B cell (primary cell): Measurements from ENCODE around the gene CRYBG2. TPM values are rescaled to one million over a fixed set of nuclear protein-coding genes. Genes with fewer than 3 reads are reported as not detected.

Source experiments
- ATAC-seq: fragments of 200-7000 bp; cut with Tn5 transposase; one replicate; pipeline ENCODE4 v1.10.0; 2021; ENCODE audit warnings: low read depth, mild to moderate bottlenecking, moderate number of reproducible peaks, moderate library complexity
- CTCF ChIA-PET: fragments of 350-600 bp; sonication (Branson Sonifier 250); formaldehyde crosslinking; loops from one replicate; lab custom pipeline; 2021; ENCODE audit warnings: antibody characterized with exemption, inconsistent platforms; lab: Charles Lee
- POLR2A ChIA-PET: fragments of 350-600 bp; sonication (Branson Sonifier 250); formaldehyde crosslinking; loops from one replicate; lab custom pipeline; 2021; ENCODE audit warnings: antibody characterized with exemption; lab: Charles Lee
- DNase-seq: peaks from one replicate; pipeline ENCODE4 v3.0.0; 2013
- H2AFZ ChIP-seq: 2 replicates; pipeline ENCODE4 v1.6.1; 2012; ENCODE audit warnings: mild to moderate bottlenecking, low read depth, low read length; ENCODE audit not compliant: insufficient read depth, poor library complexity, severe bottlenecking
- H3K27ac ChIP-seq, 2 donors: 1 replicate in 1 of 2; 2 replicates in 1 of 2; pipeline ENCODE4 v1.5.1; 2012 to 2013; ENCODE audit warnings: low read length in 2 of 2, mild to moderate bottlenecking in 2 of 2, moderate library complexity in 1 of 2
- H3K27me3 ChIP-seq, 4 experiments: fragments of 200-600 bp in 1 of 4; sonication (generic) in 1 of 4; replicated peaks in 1 of 4; 1 replicate in 2 of 4; 2 replicates in 2 of 4; pipeline versions ENCODE4 v1.6.1 to v1.7.0; 2013 to 2016; ENCODE audit warnings: low read length in 3 of 4, mild to moderate bottlenecking in 2 of 4, mixed read lengths in 1 of 4, moderate library complexity in 1 of 4; ENCODE audit not compliant: insufficient read depth in 4 of 4, control insufficient read depth in 3 of 4; ENCODE audit errors: control extremely low read depth in 1 of 4
- H3K36me3 ChIP-seq, 2 experiments: replicated peaks in 1 of 2; 1 replicate in 1 of 2; 2 replicates in 1 of 2; pipeline versions ENCODE4 v1.6.1 to v1.7.1; 2013; ENCODE audit warnings: low read length in 1 of 2; ENCODE audit not compliant: insufficient read depth in 2 of 2, control insufficient read depth in 1 of 2; ENCODE audit errors: control extremely low read depth in 1 of 2, extremely low read depth in 1 of 2
- H3K4me1 ChIP-seq, 2 donors: fragments of 200-600 bp in 1 of 2; sonication (generic) in 1 of 2; 1 replicate in 1 of 2; 2 replicates in 1 of 2; pipeline versions ENCODE4 v1.5.1 to v1.6.1; 2013 to 2017; ENCODE audit warnings: low read length in 2 of 2; ENCODE audit not compliant: control insufficient read depth in 2 of 2, insufficient read depth in 2 of 2
- H3K4me2 ChIP-seq: replicated peaks from 2 replicates; pipeline ENCODE3; 2012; ENCODE audit warnings: mild to moderate bottlenecking, low read depth, low read length; ENCODE audit not compliant: poor library complexity, severe bottlenecking
- H3K4me3 ChIP-seq, 5 experiments: fragments of 200-600 bp in 1 of 5; sonication (generic) in 1 of 5; 1 replicate in 3 of 5; 2 replicates in 2 of 5; pipeline versions ENCODE4 v1.5.1 to v1.7.0; 2011 to 2016; ENCODE audit warnings: low read length in 4 of 5, mild to moderate bottlenecking in 4 of 5, low read depth in 2 of 5, control low read depth in 1 of 5, moderate library complexity in 1 of 5; ENCODE audit not compliant: insufficient read depth in 1 of 5; ENCODE audit errors: control extremely low read depth in 1 of 5, extremely low read depth in 1 of 5
- H3K79me2 ChIP-seq: fragments of 200-600 bp; sonication (generic); one replicate; pipeline ENCODE4 v1.6.0; 2016; ENCODE audit warnings: low read length; ENCODE audit not compliant: control insufficient read depth, insufficient read depth
- H3K9ac ChIP-seq: fragments of 200-600 bp; sonication (generic); 2 replicates; pipeline ENCODE4 v1.6.1; 2017; ENCODE audit warnings: mild to moderate bottlenecking, low read length, moderate library complexity
- H3K9me3 ChIP-seq, 3 donors: one replicate each; pipeline versions ENCODE4 v1.6.1 to v1.7.1; 2013; ENCODE audit warnings: low read length in 2 of 3; ENCODE audit not compliant: control insufficient read depth in 2 of 3, insufficient read depth in 1 of 3; ENCODE audit errors: control extremely low read depth in 1 of 3
- H4K20me1 ChIP-seq: 2 replicates; pipeline ENCODE4 v1.6.0; 2012; ENCODE audit warnings: mild to moderate bottlenecking, low read length; ENCODE audit not compliant: insufficient read depth, control insufficient read depth, poor library complexity, severe bottlenecking
- H3K27ac Mint-ChIP-seq: one replicate; pipeline ENCODE4 v1.8.0; 2021; ENCODE audit warnings: mixed read lengths
- H3K27me3 Mint-ChIP-seq: one replicate; pipeline ENCODE4 v1.8.0; 2021; ENCODE audit warnings: mixed read lengths
- H3K4me1 Mint-ChIP-seq: one replicate; pipeline ENCODE4 v1.8.0; 2021; ENCODE audit warnings: mixed read lengths
- H3K4me3 Mint-ChIP-seq: one replicate; pipeline ENCODE4 v1.8.0; 2021; ENCODE audit warnings: mixed read lengths
- H3K9me3 Mint-ChIP-seq: one replicate; pipeline ENCODE4 v1.8.0; 2022; ENCODE audit warnings: mixed read lengths; ENCODE audit not compliant: insufficient read depth
- CTCF ChIP-seq: fragments of 200-600 bp; IDR thresholded peaks from one replicate; pipeline ENCODE4 v1.8.0; 2022; ENCODE audit warnings: antibody characterized with exemption, mild to moderate bottlenecking
- EZH2 ChIP-seq: IDR thresholded peaks from 2 replicates; pipeline ENCODE4 v1.6.1; 2012; ENCODE audit warnings: borderline replicate concordance, low read depth, mild to moderate bottlenecking, moderate library complexity, low read length; ENCODE audit not compliant: insufficient read depth, poor library complexity, severe bottlenecking
- WGBS: methylation state at CpG from one replicate; pipeline ENCODE4 v1.1.5; 2013; ENCODE audit warnings: missing lambda C conversion rate; ENCODE audit not compliant: insufficient coverage; 5-methylcytosine and 5-hydroxymethylcytosine counted together
- intact Hi-C: fragments of 100-400 bp; cut with micrococcal nuclease; formaldehyde crosslinking; loops from one replicate; pipeline ENCODE4 v1.10.0; 2022
- polyA plus RNA-seq: library from polyadenylated mRNA; depleted of rRNA; stranded (reverse); fragments of >200 nt; gene quantifications from 2 replicates; pipeline ENCODE4 v1.2.3, GENCODE V29; 2012
- total RNA-seq, 2 donors: library from RNA; stranded (reverse); fragments of 120-200 nt in 1 of 2; gene quantifications; 1 replicate in 1 of 2; 2 replicates in 1 of 2; pipeline versions ENCODE4 v1.2.3 to v1.2.4, GENCODE V29; 2013 to 2022

CRYBG2 gene
- total and polyA plus RNA-seq, 2 donors (not counting 1 experiment from before 2014, with no cell fraction given) = 3.3 to 5.3 TPM

GRCh38 chr1:26287811-26288210 lies 66.1 kb downstream of the CRYBG2 start:
- H3K4me1 Mint-ChIP-seq = peaks cover 97% of the 10 kb centered on the region
- intact Hi-C loops = loop anchor here (2.0 to 10.0 kb wide), 4 partner anchors 56 to 1887 kb away; partner anchors contain the start of genes CEP85, HMGN2 and PTAFR
- Histone ChIP-seq H3K36me3 (peaks cover 0 to 4% of the 10 kb centered on the region in 2 experiments), H3K79me2 (peaks cover 28% of the 10 kb centered on the region), H3K4me2 (peak overlapping the region; percentile 65), H3K4me1 (peaks cover 94 to 100% of the 10 kb centered on the region in 2 donors), H3K27me3 (no peaks in the 10 kb centered on the region), H3K4me3 (peak overlapping the region in 2 of 5 experiments; percentile 5 to 44), H4K20me1 (no peaks in the 10 kb centered on the region), H3K9ac (no peak overlapping the region), H2AFZ (no peak overlapping the region), H3K27ac (peak overlapping the region; percentile 93 to 96), H3K9me3 (no peaks in the 10 kb centered on the region)
- ChIA-PET POLR2A (interaction anchor here (1.5 to 21.9 kb wide), 4 partner anchors 7 to 144 kb away, joined by 4 to 1239 read pairs (median 54); partner anchors contain the start of genes CD52, DHDDS, SH3BGRL3 and UBXN11), CTCF (interaction anchor here (1.3 to 26.4 kb wide), 10 partner anchors 9 to 129 kb away, joined by 4 to 1400 read pairs (median 9); partner anchors contain the start of genes CD52, CEP85, SH3BGRL3 and UBXN11)
- no peaks in the 10 kb centered on the region for H3K9me3 Mint-ChIP-seq
- no peak for ATAC-seq
- DNase-seq = no peak
- 15% methylated on average over 1 of the region's 5 CpGs for WGBS
- no peak for TF ChIP-seq EZH2
- H3K27ac Mint-ChIP-seq = peak overlapping the region; percentile 97
- H3K4me3 Mint-ChIP-seq = peak overlapping the region; percentile 86
- no peaks in the 10 kb centered on the region for H3K27me3 Mint-ChIP-seq

DNA sequence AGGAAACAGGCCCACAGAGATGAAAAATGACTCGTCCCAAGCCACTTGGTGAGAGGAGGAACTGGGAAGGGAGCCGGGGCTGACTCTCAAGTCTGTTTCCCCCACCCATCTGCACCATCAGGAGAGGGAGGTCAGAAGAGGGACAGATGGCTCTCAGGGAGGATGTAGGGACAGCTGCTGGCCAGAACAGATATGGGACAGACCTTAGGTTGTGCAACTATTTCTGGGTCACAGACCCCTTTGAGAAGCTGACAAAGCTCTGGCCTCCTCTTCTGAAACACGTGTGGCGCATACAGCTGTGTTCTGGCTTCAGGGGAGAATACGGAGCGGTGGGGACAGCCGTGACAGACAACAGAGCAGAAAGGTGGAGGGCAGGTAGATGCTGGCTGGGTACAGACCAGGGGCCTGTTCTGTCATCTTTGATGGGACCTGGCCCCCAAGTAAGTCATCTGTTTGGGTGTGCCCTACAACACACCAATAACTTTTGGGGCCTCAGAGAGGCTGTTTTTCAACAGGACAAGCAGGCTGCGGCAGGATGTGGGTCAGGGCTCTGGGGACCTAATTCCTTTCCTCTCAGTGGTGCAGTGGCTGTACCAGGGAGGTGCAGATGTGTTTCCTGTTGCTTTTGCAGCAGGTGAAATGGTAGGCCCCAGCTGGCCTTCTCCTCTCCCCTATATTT lies 66.8 kb downstream of the CRYBG2 start:
- Histone ChIP-seq H3K4me3 (peak overlapping the region in 4 of 5 experiments; percentile 0 to 44 (median 14)), H3K27ac (peak overlapping the region; percentile 93 to 96), H3K36me3 (peaks cover 0 to 10% of the 10 kb centered on the region in 2 experiments), H4K20me1 (no peaks in the 10 kb centered on the region), H3K27me3 (no peaks in the 10 kb centered on the region), H3K79me2 (peaks cover 28% of the 10 kb centered on the region), H3K9me3 (no peaks in the 10 kb centered on the region), H3K4me1 (peaks cover 88 to 95% of the 10 kb centered on the region in 2 donors), H3K4me2 (peak overlapping the region; percentile 65), H2AFZ (no peak overlapping the region), H3K9ac (peak overlapping the region; percentile 27)
- Mint-ChIP-seq H3K4me3 (peak overlapping the region; percentile 79), H3K27me3 (no peaks in the 10 kb centered on the region), H3K27ac (peak overlapping the region; percentile 97), H3K4me1 (peaks cover 97% of the 10 kb centered on the region), H3K9me3 (no peaks in the 10 kb centered on the region)
- ATAC-seq = peak; percentile 22
- peak; percentile 85 for DNase-seq
- WGBS = 0% methylated on average over 6 of the region's 8 CpGs
- POLR2A ChIA-PET = interaction anchor here (0.6 to 21.9 kb wide), 8 partner anchors 7 to 734 kb away, joined by 3 to 1239 read pairs (median 12); partner anchors contain the start of genes CD52, MTFR1L, SH3BGRL3 and UBXN11
- TF ChIP-seq CTCF (no peak), EZH2 (no peak)
- intact Hi-C loops = loop anchor here (2.0 to 10.0 kb wide), 4 partner anchors 55 to 1888 kb away; partner anchors contain the start of genes CEP85, HMGN2 and PTAFR
- CTCF ChIA-PET = interaction anchor here (0.9 to 26.4 kb wide), 8 partner anchors 10 to 130 kb away, joined by 3 to 1400 read pairs (median 12); partner anchors contain the start of genes CD52, SH3BGRL3, UBXN11 and ZNF593
